Retinal pigment epithelial cell (primary cell): Measurements from ENCODE around the gene SETMAR.

Experiments used
- DNase-seq: peaks from one replicate; pipeline ENCODE4 v3.0.0-alpha.2; 2010; ENCODE audit warnings: low read depth
- H3K4me3 ChIP-seq: 2 replicates; pipeline ENCODE4 v1.5.1; 2011; ENCODE audit warnings: mild to moderate bottlenecking, low read length, control low read depth, moderate library complexity
- TF ChIP-seq, protein P1 (sequence below): conservative IDR thresholded peaks from 2 replicates; pipeline ENCODE4 v1.5.1; 2011; ENCODE audit warnings: low read depth, low read length, control low read depth, inconsistent platforms

Gene SETMAR

DNA sequence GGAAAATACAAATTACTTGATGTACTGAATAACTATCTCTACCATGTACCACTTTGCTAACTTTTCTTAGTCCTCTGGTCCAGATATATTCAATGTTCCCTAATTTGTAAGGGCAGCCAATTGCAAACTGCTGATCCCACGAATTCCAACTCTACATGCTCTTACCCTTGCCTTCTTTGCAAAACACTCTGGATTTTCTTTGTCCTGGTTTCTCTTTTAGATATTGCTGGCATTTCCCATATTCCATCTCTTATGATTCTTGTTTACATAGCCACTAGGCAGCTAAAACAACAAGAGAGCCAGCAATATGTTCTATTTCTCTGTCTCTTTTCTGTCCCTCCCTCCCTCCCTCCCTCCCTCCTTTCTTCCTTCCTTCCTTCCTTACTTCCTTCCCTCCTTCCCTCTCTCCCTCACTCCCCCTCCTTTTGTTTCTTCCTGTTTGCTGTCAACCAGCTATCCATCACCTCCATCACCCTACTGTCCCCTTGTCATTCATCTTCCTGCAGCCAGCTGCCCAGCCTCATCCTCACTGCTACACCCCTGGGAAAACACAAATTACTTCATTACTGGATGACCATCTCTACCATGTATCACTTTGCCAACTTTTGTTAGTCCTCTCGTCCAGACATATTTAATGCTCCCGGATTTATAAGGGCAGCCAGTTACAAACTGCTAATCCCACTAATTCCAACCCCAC is 33.8 kb downstream of the SETMAR start:
- H3K4me3 ChIP-seq = no peak overlapping the region
- DNase-seq = no peak
- TF ChIP-seq, protein P1, sequence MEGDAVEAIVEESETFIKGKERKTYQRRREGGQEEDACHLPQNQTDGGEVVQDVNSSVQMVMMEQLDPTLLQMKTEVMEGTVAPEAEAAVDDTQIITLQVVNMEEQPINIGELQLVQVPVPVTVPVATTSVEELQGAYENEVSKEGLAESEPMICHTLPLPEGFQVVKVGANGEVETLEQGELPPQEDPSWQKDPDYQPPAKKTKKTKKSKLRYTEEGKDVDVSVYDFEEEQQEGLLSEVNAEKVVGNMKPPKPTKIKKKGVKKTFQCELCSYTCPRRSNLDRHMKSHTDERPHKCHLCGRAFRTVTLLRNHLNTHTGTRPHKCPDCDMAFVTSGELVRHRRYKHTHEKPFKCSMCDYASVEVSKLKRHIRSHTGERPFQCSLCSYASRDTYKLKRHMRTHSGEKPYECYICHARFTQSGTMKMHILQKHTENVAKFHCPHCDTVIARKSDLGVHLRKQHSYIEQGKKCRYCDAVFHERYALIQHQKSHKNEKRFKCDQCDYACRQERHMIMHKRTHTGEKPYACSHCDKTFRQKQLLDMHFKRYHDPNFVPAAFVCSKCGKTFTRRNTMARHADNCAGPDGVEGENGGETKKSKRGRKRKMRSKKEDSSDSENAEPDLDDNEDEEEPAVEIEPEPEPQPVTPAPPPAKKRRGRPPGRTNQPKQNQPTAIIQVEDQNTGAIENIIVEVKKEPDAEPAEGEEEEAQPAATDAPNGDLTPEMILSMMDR = no peak

DNA sequence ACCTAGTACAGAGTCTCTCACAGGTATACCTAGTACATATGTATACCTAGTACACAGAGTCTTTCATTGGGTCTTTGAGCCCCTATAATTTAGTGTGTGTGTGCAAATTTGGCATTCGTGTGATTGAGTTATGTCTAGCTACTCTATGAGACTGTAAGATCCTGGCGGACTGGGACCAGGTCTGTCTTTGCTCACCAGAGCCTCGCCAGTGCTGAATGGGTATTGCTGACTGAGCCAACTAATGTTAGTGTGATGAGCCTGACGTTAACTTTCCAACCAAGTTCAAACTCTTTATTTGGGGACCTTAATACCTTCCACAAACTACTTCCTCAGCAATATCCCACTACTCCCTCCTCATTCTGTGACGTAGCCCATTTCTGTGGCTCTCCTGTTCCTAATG is 35.6 kb downstream of the SETMAR start:
- H3K4me3 ChIP-seq = no peak overlapping the region
- TF ChIP-seq, protein P1 = no peak
- no peak for DNase-seq

DNA sequence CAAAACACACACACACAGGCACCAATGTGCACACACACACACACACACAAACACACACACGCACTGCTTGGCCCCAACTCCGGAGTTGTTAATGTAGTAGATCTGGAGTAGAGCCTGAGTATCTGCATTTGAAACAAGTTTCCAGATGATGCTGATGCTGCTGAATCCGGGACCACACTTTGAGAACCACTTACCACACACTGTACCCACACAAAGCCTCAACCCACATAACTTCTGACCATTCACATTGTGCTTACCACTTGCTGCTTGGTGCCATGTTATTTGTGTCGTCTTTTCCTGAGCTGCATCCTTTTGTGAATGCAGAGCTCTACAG is 36.9 kb downstream of the SETMAR start:
- DNase-seq = no peak
- H3K4me3 ChIP-seq = no peak overlapping the region
- TF ChIP-seq, protein P1 = no peak

DNA sequence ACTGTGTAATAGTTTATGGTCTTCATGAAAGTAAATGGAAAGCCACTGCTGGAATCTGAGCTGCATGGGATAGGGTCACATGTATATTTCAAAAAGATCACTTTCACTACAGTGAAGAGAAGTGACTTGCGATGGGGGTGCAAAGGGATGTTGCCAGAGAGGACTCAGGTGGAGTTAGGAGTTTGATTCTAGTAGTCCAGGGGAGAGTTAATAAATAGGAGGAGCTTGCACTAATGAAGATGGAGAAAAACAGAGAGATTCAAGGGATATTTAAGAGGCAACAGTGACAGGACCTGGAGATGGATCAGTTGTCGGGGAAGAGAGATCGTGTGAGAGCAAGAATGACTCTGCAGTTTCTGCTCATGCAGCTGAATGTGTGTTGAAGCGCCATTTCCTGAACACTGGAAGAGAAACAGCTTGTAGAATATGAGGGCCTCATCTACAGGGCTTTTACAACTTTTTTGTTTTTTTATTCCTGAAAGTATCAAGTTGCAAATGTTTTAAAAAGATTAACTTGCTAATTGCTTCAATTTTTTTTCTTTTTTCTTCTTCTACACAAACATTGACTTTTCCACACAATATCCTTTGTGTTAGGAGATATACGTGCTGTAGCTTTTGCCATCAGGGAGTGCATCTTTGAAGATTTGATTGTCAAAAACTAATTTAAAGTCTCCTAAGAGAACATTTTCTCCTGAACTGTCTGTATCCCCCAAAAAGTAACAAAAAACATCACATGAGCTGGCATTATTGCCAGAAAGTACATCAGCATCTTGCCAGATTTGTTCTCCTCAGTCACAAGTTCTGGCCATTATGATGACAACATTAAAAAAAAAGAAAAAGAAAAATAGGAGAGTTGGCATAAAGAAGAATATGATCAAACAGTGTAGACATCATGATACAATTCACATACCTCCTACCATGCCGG is 37.5 kb downstream of the SETMAR start:
- TF ChIP-seq, protein P1 = no peak

DNA sequence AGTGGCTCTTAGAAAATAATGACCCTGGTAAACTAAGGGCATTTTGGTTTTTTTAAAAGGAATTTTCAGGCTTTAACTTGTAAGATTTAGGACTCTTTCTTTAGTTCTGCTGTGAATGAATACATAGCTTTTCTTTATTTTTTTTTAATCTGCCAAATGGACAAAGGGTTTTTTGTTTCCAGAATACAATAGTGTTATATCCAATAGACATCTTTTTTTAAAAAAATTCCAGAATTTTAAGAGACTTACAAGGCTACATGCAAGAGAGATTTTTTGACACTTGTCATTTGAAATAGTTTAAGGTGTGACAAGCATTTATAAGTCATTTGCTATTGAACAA is 38.1 kb downstream of the SETMAR start:
- H3K4me3 ChIP-seq = no peak overlapping the region
- TF ChIP-seq, protein P1 = no peak
- no peak for DNase-seq

More for the DNA sequence above, 37.5 kb downstream of the SETMAR start:
- H3K4me3 ChIP-seq = no peak overlapping the region
- no peak for DNase-seq

DNA sequence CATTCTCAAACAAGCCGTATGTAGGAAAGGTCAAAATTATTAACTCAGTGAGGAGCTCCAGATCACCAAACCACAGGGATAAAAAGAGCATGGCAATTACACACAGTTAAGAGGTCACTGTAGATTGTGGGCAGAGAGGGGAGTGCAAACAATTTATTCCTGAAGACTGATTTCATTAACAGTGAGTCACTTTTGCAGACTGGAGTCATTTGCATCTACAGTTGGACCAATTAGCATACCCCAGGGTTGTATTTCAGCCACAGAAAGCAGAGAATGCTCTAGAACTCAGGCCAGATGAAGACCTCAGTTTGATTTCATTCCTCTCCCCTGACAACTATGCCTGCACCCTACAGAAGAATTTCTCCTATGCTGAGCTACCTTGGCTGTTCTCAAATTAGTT is 40.1 kb downstream of the SETMAR start:
- TF ChIP-seq, protein P1 = no peak
- no peak overlapping the region for H3K4me3 ChIP-seq
- DNase-seq = no peak

DNA sequence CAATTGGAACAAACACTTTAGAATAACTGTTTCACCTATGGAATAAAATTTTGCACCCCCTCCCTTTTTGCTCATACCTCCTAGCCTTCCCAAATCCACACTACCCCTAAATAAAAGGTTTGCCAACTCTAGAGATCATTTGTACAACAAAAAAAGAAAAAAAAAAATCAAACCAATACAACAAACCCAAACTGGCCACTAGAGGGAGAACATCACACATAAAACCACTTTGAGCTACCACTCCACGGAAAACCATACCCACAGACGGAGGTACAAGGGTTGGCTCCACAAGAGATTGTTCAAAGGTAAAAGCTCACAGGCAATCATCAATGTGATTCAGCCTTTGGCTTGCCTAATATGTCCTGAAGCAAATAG is 47.6 kb downstream of the SETMAR start:
- no peak for DNase-seq
- H3K4me3 ChIP-seq = peak overlapping the region; percentile 30

More for the DNA sequence above, 47.6 kb downstream of the SETMAR start:
- TF ChIP-seq, protein P1 = peak; percentile 62
